HCT116 (cell line): ENCODE data around the gene CALN1. TPM values are rescaled to one million over a fixed set of nuclear protein-coding genes. Genes with fewer than 3 reads are reported as not detected.

Experiments
- ATAC-seq: fragments of 200-7000 bp; cut with Tn5 transposase; 2 replicates; pipeline ENCODE4 v1.9.1; 2020; ENCODE audit warnings: mild to moderate bottlenecking, moderate library complexity
- BruUV-seq: library from RNA; stranded (reverse); fragments of 400-500 nt; replicated peaks from 2 replicates; lab custom pipeline; 2021; lab: Mats Ljungman, UMichigan
- CTCF ChIA-PET: fragments of 300-600 bp; sonication (Branson Sonifier 250); formaldehyde crosslinking; loops from one replicate; lab custom pipeline; 2021; ENCODE audit warnings: antibody characterized with exemption; lab: Charles Lee
- POLR2A ChIA-PET: fragments of 300-600, 350-600 bp; sonication (Branson Sonifier 250); formaldehyde crosslinking; loops from one replicate; lab custom pipeline; 2021; ENCODE audit warnings: antibody characterized with exemption; lab: Charles Lee
- RAD21 ChIA-PET, 2 experiments: fragments of 300-600 bp; sonication (Branson Sonifier 250); formaldehyde crosslinking; loops; one replicate each; lab custom pipeline; 2023; ENCODE audit warnings: low total read pairs in 2 of 2; ENCODE audit not compliant: uncharacterized antibody in 2 of 2, unreplicated experiment in 2 of 2, low non-redundant PET in 1 of 2; lab: Charles Lee
- DNase-seq: peaks from one replicate; pipeline ENCODE4 v3.0.0-alpha.2; 2010; ENCODE audit warnings: low read depth, low spot score
- H2AFZ ChIP-seq: fragments of 200-600 bp; shearing (Covaris generic), sonication (generic); 2 replicates; pipeline ENCODE4 v1.6.1; 2017; ENCODE audit warnings: low read depth, mixed run types, mixed read lengths, antibody characterized with exemption, low read length; ENCODE audit not compliant: poor library complexity, severe bottlenecking
- H3K27ac ChIP-seq: 2 replicates; pipeline ENCODE4 v1.5.1; 2012; ENCODE audit warnings: low read depth, low read length
- H3K27me3 ChIP-seq: fragments of 200-600 bp; sonication (generic); 2 replicates; pipeline ENCODE4 v1.6.1; 2016; ENCODE audit warnings: mixed run types, low read length, mixed read lengths; ENCODE audit not compliant: insufficient read depth
- H3K36me3 ChIP-seq, 2 experiments: fragments of 200-500 bp in 1 of 2; fragments of 200-600 bp in 1 of 2; sonication (Bioruptor generic) in 1 of 2; sonication (generic) in 1 of 2; 2 replicates each; pipeline versions ENCODE4 v1.5.1 to v1.6.1; 2014 to 2016; ENCODE audit warnings: low read length in 2 of 2, inconsistent platforms in 1 of 2, mixed read lengths in 1 of 2, mixed run types in 1 of 2; ENCODE audit not compliant: insufficient read depth in 2 of 2, control insufficient read depth in 1 of 2
- H3K4me1 ChIP-seq, 2 experiments: fragments of 200-600 bp in 1 of 2; sonication (generic) in 1 of 2; 2 replicates each; pipeline versions ENCODE4 v1.5.1 to v1.6.1; 2012 to 2017; ENCODE audit warnings: low read length in 2 of 2, inconsistent platforms in 1 of 2, mild to moderate bottlenecking in 1 of 2, mixed read lengths in 1 of 2, mixed run types in 1 of 2, moderate library complexity in 1 of 2; ENCODE audit not compliant: insufficient read depth in 2 of 2, control insufficient read depth in 1 of 2
- H3K4me2 ChIP-seq: fragments of 200-600 bp; sonication (generic); 2 replicates; pipeline ENCODE4 v1.6.1; 2017; ENCODE audit warnings: mixed run types, low read length, mixed read lengths
- H3K4me3 ChIP-seq, 2 experiments: fragments of 200-600 bp in 1 of 2; sonication (generic) in 1 of 2; replicated peaks in 1 of 2; 2 replicates each; pipeline ENCODE4 v1.5.1; 2011 to 2016; ENCODE audit warnings: low read length in 2 of 2, control low read depth in 1 of 2, low read depth in 1 of 2, mild to moderate bottlenecking in 1 of 2, mixed read lengths in 1 of 2, mixed run types in 1 of 2
- H3K79me2 ChIP-seq: fragments of 200-600 bp; sonication (generic); 2 replicates; pipeline ENCODE4 v1.6.1; 2017; ENCODE audit warnings: mild to moderate bottlenecking, mixed run types, low read length, moderate library complexity, mixed read lengths; ENCODE audit not compliant: insufficient read depth
- H3K9ac ChIP-seq: fragments of 200-600 bp; sonication (generic); 2 replicates; pipeline ENCODE4 v1.6.1; 2016; ENCODE audit warnings: low read length, mixed read lengths
- H3K9me2 ChIP-seq: fragments of 200-600 bp; sonication (generic), shearing (Covaris generic); 2 replicates; pipeline ENCODE4 v1.6.1; 2017; ENCODE audit warnings: mixed run types, mild to moderate bottlenecking, moderate library complexity; ENCODE audit not compliant: insufficient read depth
- H3K9me3 ChIP-seq, 2 experiments: fragments of 200-500 bp in 1 of 2; fragments of 200-600 bp in 1 of 2; sonication (Bioruptor generic) in 1 of 2; sonication (generic) in 1 of 2; 2 replicates each; pipeline ENCODE4 v1.6.1; 2014 to 2017; ENCODE audit warnings: low read length in 2 of 2, mixed read lengths in 2 of 2, inconsistent platforms in 1 of 2, low read depth in 1 of 2, mild to moderate bottlenecking in 1 of 2, mixed run types in 1 of 2, moderate library complexity in 1 of 2; ENCODE audit not compliant: control insufficient read depth in 1 of 2, insufficient read depth in 1 of 2
- H4K20me1 ChIP-seq: fragments of 200-600 bp; sonication (generic), shearing (Covaris generic); 2 replicates; pipeline ENCODE4 v1.6.1; 2017; ENCODE audit warnings: mixed run types, mild to moderate bottlenecking, moderate library complexity; ENCODE audit not compliant: insufficient read depth
- CBX3 ChIP-seq: IDR thresholded peaks from 2 replicates; pipeline ENCODE4 v1.6.1; 2012; ENCODE audit warnings: low read depth
- CTCF ChIP-seq, 3 experiments: fragments of 200-600 bp in 1 of 3; sonication (generic) in 1 of 3; IDR thresholded peaks in 2 of 3; conservative IDR thresholded peaks in 1 of 3; 2 replicates each; pipeline ENCODE4 v1.5.1; 2012 to 2017; ENCODE audit warnings: low read depth in 2 of 3, low read length in 2 of 3, antibody characterized with exemption in 1 of 3, borderline replicate concordance in 1 of 3, control low read depth in 1 of 3, mild to moderate bottlenecking in 1 of 3, mixed read lengths in 1 of 3, mixed run types in 1 of 3, moderate library complexity in 1 of 3; ENCODE audit not compliant: insufficient read depth in 1 of 3
- ELF1 ChIP-seq: IDR thresholded peaks from 2 replicates; pipeline ENCODE4 v1.6.1; 2012; ENCODE audit warnings: low read depth, borderline replicate concordance
- EZH2phosphoT487 ChIP-seq: fragments of 200-600 bp; IDR thresholded peaks from 2 replicates; pipeline ENCODE4 v1.6.1; 2018; ENCODE audit warnings: antibody characterized with exemption, borderline replicate concordance
- FOSL1 ChIP-seq: IDR thresholded peaks from 2 replicates; pipeline ENCODE4 v1.6.1; 2012; ENCODE audit warnings: low read depth
- JUND ChIP-seq: IDR thresholded peaks from 2 replicates; pipeline ENCODE4 v1.6.1; 2012
- MAX ChIP-seq: IDR thresholded peaks from 2 replicates; pipeline ENCODE4 v1.6.1; 2012
- POLR2A ChIP-seq: IDR thresholded peaks from 2 replicates; pipeline ENCODE4 v1.7.0; 2011; ENCODE audit warnings: borderline replicate concordance; ENCODE audit not compliant: insufficient read depth, insufficient read length; ENCODE audit errors: extremely low read depth
- POLR2AphosphoS5 ChIP-seq: IDR thresholded peaks from 2 replicates; pipeline ENCODE4 v1.6.1; 2011; ENCODE audit warnings: mild to moderate bottlenecking, low read depth, low read length, moderate library complexity
- REST ChIP-seq: IDR thresholded peaks from 2 replicates; pipeline ENCODE4 v1.6.1; 2012; ENCODE audit warnings: low read depth
- SP1 ChIP-seq: IDR thresholded peaks from 2 replicates; pipeline ENCODE4 v1.6.1; 2012; ENCODE audit warnings: low read depth
- TCF7L2 ChIP-seq: IDR thresholded peaks from 2 replicates; pipeline ENCODE4 v1.7.0; 2011; ENCODE audit warnings: borderline replicate concordance, inconsistent platforms; ENCODE audit not compliant: insufficient read depth, insufficient read length; ENCODE audit errors: extremely low read depth
- ZBTB33 ChIP-seq: IDR thresholded peaks from 2 replicates; pipeline ENCODE4 v1.6.1; 2011; ENCODE audit warnings: mild to moderate bottlenecking, low read length, moderate library complexity; ENCODE audit not compliant: insufficient replicate concordance; ENCODE audit errors: extremely low read depth
- ZFX ChIP-seq: fragments of 450-650 bp; IDR thresholded peaks from 2 replicates; pipeline ENCODE4 v1.6.1; 2017
- intact Hi-C: fragments of 100-400 bp; cut with micrococcal nuclease; formaldehyde crosslinking; loops from 2 replicates; pipeline ENCODE4 v1.10.0; 2022
- total RNA-seq: library from RNA; stranded (reverse); gene quantifications from one replicate; pipeline ENCODE4 v1.2.1, GENCODE V29; 2021; ENCODE audit not compliant: unreplicated experiment

Gene CALN1
- total RNA-seq, 1 experiment from 2014 or later, result 0.17 TPM

DNA sequence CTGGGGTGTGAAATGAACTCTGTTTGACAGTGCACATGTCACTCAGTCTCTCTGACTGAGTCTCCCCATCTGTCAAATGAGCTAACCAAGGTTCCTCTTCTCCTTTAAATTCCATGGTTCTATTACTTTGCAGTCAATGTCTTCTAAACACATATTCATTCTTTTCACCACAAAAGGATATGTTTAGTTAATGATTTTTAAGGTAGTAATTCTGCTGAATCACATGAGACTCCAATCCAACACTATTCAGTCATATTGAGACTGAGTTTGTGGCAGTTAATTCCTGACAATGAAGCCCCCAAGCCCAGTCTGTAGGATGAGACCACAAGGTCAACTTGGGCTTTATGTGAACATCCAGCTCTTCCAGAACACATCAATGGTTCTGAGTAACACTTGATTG is 85.3 kb downstream of the CALN1 start:
- Histone ChIP-seq H4K20me1 (no peaks in the 10 kb centered on the region), H2AFZ (no peak overlapping the region), H3K9me3 (no peaks in the 10 kb centered on the region), H3K36me3 (no peaks in the 10 kb centered on the region), H3K9me2 (no peaks in the 10 kb centered on the region), H3K4me1 (no peaks in the 10 kb centered on the region), H3K27me3 (no peaks in the 10 kb centered on the region), H3K27ac (no peak overlapping the region), H3K79me2 (no peaks in the 10 kb centered on the region), H3K4me2 (no peak overlapping the region), H3K9ac (no peak overlapping the region), H3K4me3 (no peak overlapping the region)
- ATAC-seq (no peak), DNase-seq (no peak)
- RAD21 ChIA-PET, result no interaction called here
- CTCF ChIA-PET, result no interaction called here
- POLR2A ChIA-PET, result no interaction called here
- TF ChIP-seq ZFX (no peak), CBX3 (no peak), EZH2phosphoT487 (no peak), FOSL1 (no peak), CTCF (IDR thresholded peaks at IDR 0.05 in 2 of 3, conservative IDR thresholded peaks at IDR 0.05 in 1 of 3; ENCODE audit: borderline replicate concordance in 1 of 3, insufficient read depth in 1 of 3, low read depth in 2 of 3, low read length in 2 of 3) (no peak), ELF1 (no peak), TCF7L2 (no peak), SP1 (no peak), POLR2AphosphoS5 (no peak), ZBTB33 (no peak), JUND (no peak), REST (no peak), MAX (no peak), POLR2A (no peak)
- BruUV-seq, result no TSS peak
- intact Hi-C loops, result no loop called here
